Ascending aorta (tissue), 2 donors: Measurements from ENCODE around the gene UAP1. TPM values are rescaled to one million over a fixed set of nuclear protein-coding genes. Genes with fewer than 3 reads are reported as not detected.
A peak's percentile ranks its signal among the peaks of the same experiment; 100 is the strongest.

Source experiments
- DNase-seq, 2 donors: peaks; one replicate each; pipeline ENCODE4 v3.0.0-alpha.2; 2019; ENCODE audit warnings: low spot score in 2 of 2
- H3K27ac ChIP-seq, 2 donors: fragments of 200-600 bp; sonication (generic); one replicate each; pipeline ENCODE4 v1.5.1; 2016 to 2017; ENCODE audit warnings: mild to moderate bottlenecking in 1 of 2
- H3K27me3 ChIP-seq: fragments of 200-600 bp; sonication (generic); one replicate; pipeline ENCODE4 v1.5.1; 2017
- H3K36me3 ChIP-seq, 2 donors: fragments of 200-600 bp; sonication (generic); one replicate each; pipeline ENCODE4 v1.5.1; 2016
- H3K4me1 ChIP-seq, 2 donors: fragments of 200-600 bp; sonication (generic); one replicate each; pipeline ENCODE4 v1.5.1; 2016 to 2017; ENCODE audit warnings: mild to moderate bottlenecking in 1 of 2
- H3K4me3 ChIP-seq, 2 donors: fragments of 200-600 bp; sonication (generic); one replicate each; pipeline ENCODE4 v1.5.1; 2016 to 2017; ENCODE audit warnings: mild to moderate bottlenecking in 1 of 2
- H3K9me3 ChIP-seq, 2 donors: fragments of 200-600 bp; sonication (generic); one replicate each; pipeline ENCODE4 v1.5.1; 2016
- intact Hi-C: fragments of 100-400 bp; cut with DNase I; formaldehyde crosslinking; loops from one replicate; pipeline ENCODE4 v1.15.1; 2023
- total RNA-seq: library from RNA; depleted of rRNA; stranded (reverse); fragments of >200 nt; gene quantifications from one replicate; pipeline ENCODE4 v1.1.0, GENCODE V29; 2016
- TF ChIP-seq, protein P1 (sequence below), 3 experiments: fragments of 200-600 bp in 2 of 3; fragments of 450-650 bp in 1 of 3; sonication (generic) in 2 of 3; IDR thresholded peaks; one replicate each; pipeline ENCODE4 v1.5.1; 2016 to 2019; ENCODE audit warnings: antibody characterized with exemption in 3 of 3, mild to moderate bottlenecking in 1 of 3, moderate library complexity in 1 of 3

UAP1 gene
- total RNA-seq, 1 donor from 2014 or later: 32.7 TPM

DNA sequence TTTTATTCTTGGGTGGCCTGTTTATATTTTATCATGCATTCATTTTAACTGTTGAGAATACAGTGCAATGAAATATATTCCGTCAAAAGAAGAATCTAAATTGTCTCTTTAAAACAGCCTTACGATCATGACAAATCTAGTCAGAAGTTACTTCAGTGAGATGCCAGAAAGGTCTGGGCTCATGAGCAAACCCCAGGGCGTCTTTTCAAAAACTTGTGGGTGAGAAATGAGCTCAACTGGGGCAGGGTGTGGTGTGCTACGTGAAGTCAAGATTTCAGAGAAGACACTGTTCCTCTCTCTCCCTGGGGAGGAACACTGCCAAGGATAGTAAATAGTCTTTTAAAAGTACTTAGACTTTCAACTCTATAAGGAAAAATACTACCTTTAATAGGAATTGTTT is 13.4 kb upstream of the UAP1 start:
- peaks cover 0 to 3% of the 10 kb centered on the region in 2 donors for H3K9me3 ChIP-seq
- peak in 1 of 2 donors; percentile 72 for DNase-seq
- H3K27me3 ChIP-seq: no peaks in the 10 kb centered on the region
- TF ChIP-seq, protein P1, sequence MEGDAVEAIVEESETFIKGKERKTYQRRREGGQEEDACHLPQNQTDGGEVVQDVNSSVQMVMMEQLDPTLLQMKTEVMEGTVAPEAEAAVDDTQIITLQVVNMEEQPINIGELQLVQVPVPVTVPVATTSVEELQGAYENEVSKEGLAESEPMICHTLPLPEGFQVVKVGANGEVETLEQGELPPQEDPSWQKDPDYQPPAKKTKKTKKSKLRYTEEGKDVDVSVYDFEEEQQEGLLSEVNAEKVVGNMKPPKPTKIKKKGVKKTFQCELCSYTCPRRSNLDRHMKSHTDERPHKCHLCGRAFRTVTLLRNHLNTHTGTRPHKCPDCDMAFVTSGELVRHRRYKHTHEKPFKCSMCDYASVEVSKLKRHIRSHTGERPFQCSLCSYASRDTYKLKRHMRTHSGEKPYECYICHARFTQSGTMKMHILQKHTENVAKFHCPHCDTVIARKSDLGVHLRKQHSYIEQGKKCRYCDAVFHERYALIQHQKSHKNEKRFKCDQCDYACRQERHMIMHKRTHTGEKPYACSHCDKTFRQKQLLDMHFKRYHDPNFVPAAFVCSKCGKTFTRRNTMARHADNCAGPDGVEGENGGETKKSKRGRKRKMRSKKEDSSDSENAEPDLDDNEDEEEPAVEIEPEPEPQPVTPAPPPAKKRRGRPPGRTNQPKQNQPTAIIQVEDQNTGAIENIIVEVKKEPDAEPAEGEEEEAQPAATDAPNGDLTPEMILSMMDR (IDR thresholded peaks at IDR 0.05): no peak
- H3K36me3 ChIP-seq: no peaks in the 10 kb centered on the region
- H3K4me3 ChIP-seq: no peak overlapping the region
- peak overlapping the region in 1 of 2 donors; percentile 33 for H3K27ac ChIP-seq
- intact Hi-C loops: no loop called here
- H3K4me1 ChIP-seq: peaks cover 0 to 7% of the 10 kb centered on the region in 2 donors

DNA sequence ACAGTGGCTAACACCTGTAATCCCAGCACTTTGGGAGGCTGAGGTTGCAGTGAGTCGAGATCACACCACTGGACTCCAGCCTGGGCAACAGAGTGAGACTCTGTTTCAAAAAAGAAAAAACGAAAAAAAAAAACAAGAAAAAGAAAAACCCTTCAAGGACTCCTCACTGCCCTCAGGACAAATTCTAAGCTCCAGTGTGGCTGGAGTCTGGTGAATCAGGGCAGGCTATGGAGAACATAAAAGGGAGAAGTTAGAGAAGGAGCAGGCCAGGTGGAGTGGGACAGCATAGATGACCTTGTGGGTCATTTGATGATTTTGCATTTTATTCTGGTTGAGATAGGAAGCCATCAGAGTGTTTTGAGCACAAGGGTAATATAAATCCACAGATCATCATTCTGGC is 12.5 kb upstream of the UAP1 start:
- intact Hi-C loops: no loop called here
- Histone ChIP-seq H3K36me3 (no peaks in the 10 kb centered on the region), H3K4me1 (peaks cover 0 to 7% of the 10 kb centered on the region in 2 donors), H3K9me3 (no peaks in the 10 kb centered on the region), H3K4me3 (no peak overlapping the region), H3K27me3 (no peaks in the 10 kb centered on the region), H3K27ac (peak overlapping the region in 1 of 2 donors; percentile 33)
- TF ChIP-seq, protein P1 (IDR thresholded peaks at IDR 0.05): no peak
- DNase-seq: no peak

DNA sequence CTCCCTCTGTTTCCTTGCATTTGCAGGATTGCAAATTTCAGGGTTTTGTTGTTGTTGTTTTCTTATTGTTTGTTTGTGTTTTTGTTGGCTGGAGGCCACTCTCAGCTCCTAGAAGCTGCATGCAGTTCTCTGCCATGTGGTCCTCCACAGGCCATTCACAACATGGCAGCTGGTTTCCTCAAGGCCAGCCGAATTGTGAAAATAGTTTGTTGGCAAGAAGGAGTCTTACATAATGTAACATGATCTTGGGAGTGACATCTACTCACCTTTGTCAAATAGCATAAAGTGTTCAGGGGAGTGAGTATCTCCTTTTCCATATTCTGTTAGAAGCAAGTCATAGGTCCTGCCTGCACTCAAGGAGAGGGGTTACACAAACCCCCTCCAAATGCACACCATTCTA is 10.6 kb upstream of the UAP1 start:
- peaks cover 0 to 7% of the 10 kb centered on the region in 2 donors for H3K4me1 ChIP-seq
- DNase-seq: no peak
- H3K9me3 ChIP-seq: no peaks in the 10 kb centered on the region
- no peaks in the 10 kb centered on the region for H3K27me3 ChIP-seq
- no peaks in the 10 kb centered on the region for H3K36me3 ChIP-seq
- intact Hi-C loops: no loop called here
- no peak overlapping the region for H3K4me3 ChIP-seq
- TF ChIP-seq, protein P1 (IDR thresholded peaks at IDR 0.05): no peak
- no peak overlapping the region for H3K27ac ChIP-seq

DNA sequence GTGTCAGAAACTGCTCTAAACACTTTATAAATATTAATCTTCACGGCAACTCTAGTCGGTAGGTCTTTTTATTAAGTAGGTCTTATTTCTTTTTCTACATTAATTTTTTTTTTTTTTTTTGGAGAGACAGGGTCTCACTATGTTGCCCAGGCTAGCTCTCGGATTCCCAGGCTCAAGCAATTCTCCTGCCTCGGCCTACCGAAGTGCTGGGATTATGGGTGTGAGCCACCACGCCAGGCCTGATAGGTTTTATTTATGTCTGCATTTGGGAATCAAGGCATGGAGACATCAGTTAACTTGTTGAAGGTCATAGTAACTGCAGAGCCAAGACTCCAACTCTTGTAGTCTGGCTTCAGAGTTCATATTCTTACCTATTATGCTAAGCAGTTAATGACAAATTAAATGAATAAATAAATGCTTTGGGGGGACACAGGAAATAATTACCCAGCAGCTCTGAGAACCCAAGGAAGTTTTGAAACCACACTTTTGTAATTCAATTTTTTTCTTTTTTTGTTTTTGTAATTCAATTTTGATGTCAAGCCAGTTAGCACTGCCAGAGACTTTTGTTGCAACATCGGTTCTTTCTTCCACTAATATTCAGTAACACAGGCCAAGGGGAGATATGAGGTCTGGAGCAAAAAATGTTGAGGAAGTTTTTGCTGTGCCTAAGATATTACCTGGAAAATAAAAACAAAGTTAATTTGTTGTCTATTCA is 9.4 kb upstream of the UAP1 start:
- Histone ChIP-seq H3K27ac (peak overlapping the region; percentile 51 to 72), H3K4me1 (peaks cover 0 to 7% of the 10 kb centered on the region in 2 donors), H3K4me3 (no peak overlapping the region), H3K27me3 (no peaks in the 10 kb centered on the region), H3K9me3 (no peaks in the 10 kb centered on the region), H3K36me3 (no peaks in the 10 kb centered on the region)
- DNase-seq: no peak
- TF ChIP-seq, protein P1 (IDR thresholded peaks at IDR 0.05): no peak
- intact Hi-C loops: no loop called here

DNA sequence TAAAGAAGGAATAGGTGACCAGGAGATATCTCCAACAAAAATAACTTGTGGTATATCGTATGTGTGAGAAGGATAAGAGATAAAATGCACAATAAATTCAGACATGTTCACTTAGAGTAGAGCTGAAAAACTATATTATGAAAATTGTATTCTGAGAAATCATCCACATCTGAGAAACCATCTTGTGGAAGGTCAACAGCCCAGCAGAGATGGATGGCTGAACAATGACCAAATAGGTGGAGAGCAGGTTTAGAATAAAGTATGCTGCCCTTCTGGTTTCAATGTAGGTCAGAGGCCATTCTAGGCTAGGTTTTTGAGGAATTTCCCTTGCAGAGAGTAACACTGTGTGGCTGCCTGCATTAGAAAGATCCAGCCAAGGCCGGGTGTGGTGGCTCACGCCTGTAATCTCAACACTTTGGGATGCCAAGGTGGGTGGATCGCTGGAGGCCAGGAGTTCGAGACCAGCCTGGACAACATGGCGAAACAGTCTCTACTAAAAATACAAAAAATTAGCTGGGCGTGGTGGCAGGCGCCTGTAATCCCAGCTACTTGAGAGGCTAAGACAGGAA is 8.8 kb upstream of the UAP1 start:
- Histone ChIP-seq H3K27me3 (no peaks in the 10 kb centered on the region), H3K4me1 (peaks cover 0 to 7% of the 10 kb centered on the region in 2 donors), H3K4me3 (no peak overlapping the region), H3K36me3 (no peaks in the 10 kb centered on the region), H3K27ac (peak overlapping the region; percentile 51 to 72), H3K9me3 (no peaks in the 10 kb centered on the region)
- no peak for DNase-seq
- intact Hi-C loops: no loop called here
- TF ChIP-seq, protein P1 (IDR thresholded peaks at IDR 0.05): no peak
